Pulmonary artery endothelial cell (primary cell): Measurements from ENCODE around the gene PDXDC1. TPM values are rescaled to one million over a fixed set of nuclear protein-coding genes. Genes with fewer than 3 reads are reported as not detected.
"Not testable (repeated sequence)": the region's sequence is repeated elsewhere in the genome, so short reads cannot be mapped to it uniquely, and the experiment has no call there.

Experiments
- DNase-seq: peaks from one replicate; pipeline ENCODE4 v3.0.0-alpha.2; 2011; ENCODE audit warnings: low read depth, low spot score
- total RNA-seq: library from RNA; depleted of rRNA; stranded (reverse); fragments of >200 nt; gene quantifications from 2 replicates; pipeline ENCODE4 v1.2.3, GENCODE V29; 2014

PDXDC1 gene
- total RNA-seq, 1 donor from 2014 or later, result 77.4 TPM

DNA sequence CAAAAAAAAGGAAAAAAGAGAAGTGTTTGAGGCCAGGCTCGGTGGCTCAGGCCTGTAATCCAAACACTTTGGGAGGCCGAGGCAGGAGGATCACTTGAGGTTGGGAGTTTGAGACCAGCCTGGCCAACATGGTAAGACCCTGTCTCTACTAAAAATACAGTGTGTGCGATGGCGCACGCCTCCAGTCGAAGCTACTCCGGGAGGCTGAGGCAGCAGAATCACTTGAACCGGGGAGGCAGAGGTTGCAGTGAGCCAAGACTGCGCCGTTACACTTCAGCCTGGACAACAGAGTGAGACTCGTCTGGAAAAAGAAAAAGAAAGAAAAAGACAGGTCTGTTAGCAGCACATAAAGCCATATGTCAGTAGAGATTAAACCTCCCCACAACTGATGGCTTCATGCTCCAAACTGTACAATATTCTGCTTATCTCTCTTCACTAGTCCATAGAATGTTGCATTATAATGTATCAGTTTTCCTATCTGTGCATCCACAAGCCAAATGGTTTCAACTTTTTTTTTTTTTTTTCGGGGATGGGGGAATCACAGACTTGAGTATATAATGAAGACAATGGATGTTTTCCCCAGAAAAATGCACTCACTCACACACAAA, 3.1 kb upstream of the PDXDC1 start:
- not testable (repeated sequence) for DNase-seq

- DNase-seq, result not testable (repeated sequence)
Measured at GRCh38 chr16:14973785-14974322, 972 bp upstream of the PDXDC1 start.

- not testable (repeated sequence) for DNase-seq
Measured at GRCh38 chr16:14974331-14974655, 533 bp upstream of the PDXDC1 start.

DNA sequence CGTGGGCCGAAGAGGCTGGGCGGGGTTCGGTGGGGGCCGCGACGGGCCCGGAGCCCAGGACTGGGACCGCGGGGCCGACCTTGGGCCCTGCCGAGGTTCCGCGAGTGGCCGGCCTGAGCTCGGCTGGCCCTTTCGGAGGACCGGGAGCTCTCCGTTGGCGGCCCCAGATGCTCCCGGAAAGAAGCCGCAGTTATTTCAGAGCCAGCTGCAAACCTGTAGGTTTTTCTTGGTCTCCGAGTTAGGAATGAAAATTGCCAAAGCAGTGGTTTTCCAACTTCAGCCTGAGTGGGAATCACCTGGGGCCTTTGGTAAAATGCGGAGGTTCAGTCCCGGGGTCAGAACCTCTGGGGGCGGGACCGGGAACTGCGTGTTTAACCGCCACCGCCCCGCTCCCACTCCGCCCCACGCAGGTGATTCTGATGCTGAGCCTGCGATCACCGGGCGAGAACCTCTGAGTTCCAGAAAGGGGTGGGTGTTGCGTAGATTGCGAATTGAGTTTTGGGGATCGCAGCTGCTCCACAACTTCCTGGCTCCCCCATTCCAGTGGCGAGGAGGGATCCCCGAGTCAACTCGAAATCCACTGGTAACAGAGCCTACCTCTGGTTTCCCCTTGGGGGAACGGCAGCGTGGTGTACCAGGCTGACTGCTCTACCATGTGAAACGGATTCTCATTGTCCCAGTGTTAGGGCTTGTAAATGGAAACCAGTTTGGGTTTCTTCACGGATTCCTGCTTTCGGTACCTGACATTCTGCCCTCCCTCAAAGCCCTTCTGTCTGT, 780 bp downstream of the PDXDC1 start:
- DNase-seq, result not testable (repeated sequence)

DNA sequence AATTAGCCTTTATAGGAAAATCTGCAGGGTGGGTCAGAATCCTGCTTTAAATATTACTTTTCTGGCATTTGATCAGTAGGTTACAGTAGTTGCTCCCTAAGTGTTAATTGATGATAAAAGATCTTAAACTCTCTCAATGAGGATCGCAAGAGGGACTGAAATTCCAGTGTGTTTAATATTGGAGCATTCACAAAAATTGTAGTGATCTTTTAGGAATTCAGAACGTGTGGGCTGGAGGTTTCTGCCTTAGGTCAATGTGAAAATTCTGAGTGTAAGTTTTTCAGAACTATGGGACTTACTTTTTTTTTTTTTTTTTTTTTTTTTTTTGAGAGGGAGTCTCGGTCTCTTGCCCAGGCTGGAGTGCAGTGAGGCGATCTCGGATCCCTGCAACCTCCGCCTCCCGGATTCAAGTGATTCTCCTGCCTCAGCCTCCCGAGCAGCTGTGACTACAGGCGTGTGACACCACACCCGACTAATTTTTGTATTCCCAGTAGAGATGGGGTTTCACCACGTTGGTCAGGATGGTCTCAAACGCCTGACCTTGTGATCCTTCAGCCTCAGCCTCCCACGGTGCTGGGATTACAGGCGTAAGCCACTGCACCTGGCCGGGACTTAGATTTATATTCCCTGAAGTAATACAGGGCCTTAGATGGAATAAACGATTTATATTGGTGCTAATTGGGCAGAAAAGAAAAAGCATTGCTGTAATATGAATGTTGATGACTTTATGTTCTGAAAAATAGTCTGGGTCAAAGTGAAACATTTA, 2.3 kb downstream of the PDXDC1 start:
- DNase-seq, result not testable (repeated sequence)

- DNase-seq, result not testable (repeated sequence)
Measured at GRCh38 chr16:14978281-14978680, 3.5 kb downstream of the PDXDC1 start.

DNA sequence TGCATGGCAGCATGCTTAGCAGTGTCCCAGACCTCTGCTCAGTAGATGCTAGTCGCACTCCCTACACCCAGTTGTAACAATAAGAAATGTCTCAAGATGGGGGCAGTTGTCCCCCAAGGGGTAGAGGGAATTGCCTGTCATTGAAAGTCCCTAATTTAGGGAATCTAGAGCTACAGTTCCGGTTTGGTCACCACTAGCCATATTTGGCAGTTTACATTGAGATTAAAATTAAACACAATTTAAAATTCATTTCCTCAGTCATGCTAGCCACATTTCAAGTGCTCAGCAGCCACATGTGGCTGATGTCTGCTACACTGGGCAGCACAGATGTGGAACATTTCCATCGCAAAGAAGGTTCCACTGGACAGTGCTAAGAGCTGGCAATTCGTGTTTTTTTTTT, 4.1 kb downstream of the PDXDC1 start:
- DNase-seq, result not testable (repeated sequence)

DNA sequence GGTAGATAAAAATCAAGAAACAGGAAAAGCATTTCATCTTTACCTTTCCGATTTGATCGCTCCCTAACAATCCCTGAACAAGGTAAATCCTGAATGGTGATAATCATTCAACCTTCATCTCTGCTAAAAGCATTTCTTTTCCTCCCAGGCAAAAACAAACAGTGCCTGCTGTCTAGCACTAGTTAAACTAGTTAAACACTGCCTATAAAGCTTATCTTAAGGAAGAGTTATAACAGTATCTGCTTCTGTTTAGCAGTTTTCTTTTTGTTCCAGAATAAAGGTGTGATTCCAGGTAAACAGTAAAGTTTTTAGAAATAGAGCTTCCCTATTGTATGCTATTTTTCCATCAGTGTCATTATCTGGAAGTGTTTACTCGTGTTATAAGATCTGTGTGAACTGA, 6.4 kb downstream of the PDXDC1 start:
- not testable (repeated sequence) for DNase-seq

- not testable (repeated sequence) for DNase-seq
Measured at GRCh38 chr16:14982521-14982920, 7.7 kb downstream of the PDXDC1 start.

- DNase-seq, result not testable (repeated sequence)
Measured at GRCh38 chr16:14988092-14988491, 13.3 kb downstream of the PDXDC1 start.

DNA sequence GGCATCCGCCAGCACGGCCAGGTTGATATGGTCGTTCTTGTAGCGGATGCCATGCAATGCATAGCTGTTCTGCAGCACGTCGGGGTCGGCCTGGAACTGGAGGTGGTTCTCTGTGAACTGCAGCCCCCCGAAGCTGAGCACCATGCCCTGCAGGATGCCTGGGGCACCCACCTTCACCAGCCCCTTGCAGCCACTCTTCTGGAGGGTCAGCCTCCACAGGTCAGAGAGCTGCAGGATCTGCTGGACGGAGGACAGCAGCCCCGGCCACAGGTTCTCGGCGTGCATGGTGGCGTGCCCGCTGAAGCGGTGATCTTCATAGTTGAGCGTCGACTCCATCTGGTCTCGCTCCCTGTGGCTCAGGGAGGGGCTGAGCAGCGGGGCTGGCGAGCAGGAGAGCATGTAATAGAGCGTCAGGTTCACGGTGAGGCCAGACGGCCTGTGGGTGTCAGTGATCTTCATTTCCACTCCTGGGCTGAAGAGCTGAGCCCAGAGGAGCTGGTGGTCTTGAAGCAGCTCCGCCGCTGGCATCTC, 13.9 kb downstream of the PDXDC1 start:
- DNase-seq, result not testable (repeated sequence)

DNA sequence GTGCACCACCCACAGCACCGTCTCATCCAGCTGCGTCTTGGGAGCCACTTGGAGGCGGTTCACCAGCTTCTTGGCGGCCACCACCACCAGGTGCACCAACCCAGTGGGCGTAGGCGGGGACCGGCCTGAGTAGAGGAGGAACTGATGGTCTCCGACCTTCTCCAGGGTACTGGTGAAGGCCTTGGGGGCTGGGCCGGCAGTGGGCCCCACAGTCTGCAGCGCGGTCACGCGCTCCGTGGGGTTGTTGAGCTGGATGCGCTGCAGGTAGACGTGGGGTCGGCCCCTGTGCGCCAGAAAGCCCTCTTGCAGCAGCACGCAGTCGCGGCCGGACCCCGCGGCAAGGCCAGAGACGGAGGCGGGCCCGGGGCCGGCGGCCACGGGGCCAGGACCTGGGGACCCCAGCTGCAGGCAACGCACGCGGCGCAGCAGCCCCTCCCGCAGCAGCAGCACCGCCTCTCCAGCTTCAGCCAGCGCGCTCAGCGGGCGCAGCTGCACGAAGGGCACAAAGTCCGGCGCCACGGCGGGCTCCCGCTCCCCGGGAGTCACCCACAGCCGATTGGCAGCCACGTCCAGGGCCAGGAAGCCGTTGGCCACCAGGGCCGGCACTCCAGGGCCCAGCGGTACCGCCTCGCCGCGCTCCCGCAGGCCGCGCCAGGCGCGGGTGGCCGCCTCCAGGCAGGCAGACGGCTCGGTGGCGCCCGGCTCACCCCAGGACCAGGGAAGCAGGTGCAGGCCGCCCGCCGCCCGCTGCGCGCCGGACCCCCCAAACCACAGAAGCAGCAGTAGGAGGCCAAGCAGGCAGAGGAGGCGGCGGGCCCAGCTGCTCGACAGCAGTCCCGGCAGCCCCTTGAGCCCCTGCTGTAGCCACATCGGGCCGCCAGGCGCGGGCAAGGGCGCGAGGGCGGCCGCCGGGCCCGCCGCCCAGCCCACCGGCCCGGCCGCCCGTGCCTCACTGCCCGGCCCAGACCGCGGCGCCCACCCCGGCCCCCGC, 14.8 kb downstream of the PDXDC1 start:
- not testable (repeated sequence) for DNase-seq

- not testable (repeated sequence) for DNase-seq
Measured at GRCh38 chr16:14993277-14994151, 18.7 kb downstream of the PDXDC1 start.

DNA sequence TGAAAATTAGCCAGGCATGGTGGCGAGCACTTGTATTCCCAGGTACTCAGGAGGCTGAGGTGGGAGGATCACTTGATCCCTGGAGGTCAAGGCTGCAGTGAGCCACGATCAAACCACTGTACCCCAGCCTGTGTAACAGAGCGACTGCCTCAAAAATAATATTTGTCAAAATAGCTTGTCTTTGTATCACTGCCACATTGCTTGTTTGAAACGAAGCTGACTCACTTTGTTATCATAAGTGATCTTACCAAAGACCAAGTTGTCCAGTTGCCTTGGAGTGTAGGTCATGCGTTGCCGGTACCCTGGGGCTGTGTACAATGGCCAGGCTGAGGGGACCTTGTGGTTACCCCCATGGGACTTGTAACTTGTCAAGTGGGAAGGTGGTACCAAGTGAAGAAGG, 21.9 kb downstream of the PDXDC1 start:
- DNase-seq, result not testable (repeated sequence)

GRCh38 chr16:14998300-14998699, 23.5 kb downstream of the PDXDC1 start:
- not testable (repeated sequence) for DNase-seq

GRCh38 chr16:14999845-15000244, 25.0 kb downstream of the PDXDC1 start:
- not testable (repeated sequence) for DNase-seq

DNA sequence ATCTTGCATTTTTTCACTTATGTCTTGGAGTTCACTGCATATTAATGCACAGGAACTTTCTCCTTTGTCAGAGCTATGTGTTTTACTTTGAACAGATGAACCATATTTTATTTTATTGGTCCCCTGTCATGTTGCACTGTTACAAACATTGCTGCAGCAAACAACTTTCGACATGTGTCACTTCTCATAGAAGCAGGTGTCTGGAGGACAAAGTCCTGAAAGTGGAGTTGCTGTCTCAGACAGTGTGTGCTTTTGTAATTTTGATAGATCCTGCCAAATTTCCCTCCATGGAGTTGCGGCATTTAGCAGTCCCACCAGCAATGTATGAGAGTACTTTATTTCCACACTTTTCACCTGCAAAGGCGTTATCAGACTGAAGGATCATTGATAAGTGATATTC, 27.6 kb downstream of the PDXDC1 start:
- DNase-seq, result not testable (repeated sequence)

DNA sequence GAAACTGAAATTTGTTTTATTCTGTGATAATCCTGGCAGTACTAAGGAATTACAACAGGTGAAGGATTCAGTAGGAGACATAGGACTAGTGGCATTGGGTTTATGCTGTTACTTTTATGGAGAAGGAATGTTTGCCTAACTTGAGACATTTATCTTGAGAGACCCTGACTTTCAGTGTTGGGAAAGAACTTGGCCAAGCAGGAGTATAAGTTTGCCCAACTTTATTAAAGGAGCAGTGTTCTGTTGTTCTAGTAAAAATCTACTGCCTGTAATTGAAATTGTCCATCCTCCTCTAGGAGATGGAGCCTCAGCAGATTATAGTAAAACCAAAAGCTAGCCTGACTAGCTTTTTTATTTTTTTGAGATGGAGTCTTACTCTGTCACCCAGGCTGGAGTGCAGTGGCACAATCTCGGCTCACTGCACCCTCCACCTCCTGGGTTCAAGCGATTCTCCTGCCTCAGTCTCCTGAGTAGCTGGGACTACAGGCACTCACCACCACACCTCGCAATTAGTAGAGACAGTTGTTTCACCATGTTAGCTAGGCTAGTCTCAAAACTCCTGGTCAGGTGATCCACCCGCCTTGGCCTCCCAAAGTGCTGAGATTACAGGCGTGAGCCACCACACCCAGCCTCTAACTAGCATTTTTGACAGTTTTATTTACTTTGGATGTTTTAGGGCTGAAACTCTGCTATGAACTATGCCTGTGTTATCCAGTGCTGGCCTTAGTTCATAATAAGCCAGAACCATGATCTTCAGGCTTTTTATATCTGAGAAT, 30.7 kb downstream of the PDXDC1 start:
- not testable (repeated sequence) for DNase-seq

DNA sequence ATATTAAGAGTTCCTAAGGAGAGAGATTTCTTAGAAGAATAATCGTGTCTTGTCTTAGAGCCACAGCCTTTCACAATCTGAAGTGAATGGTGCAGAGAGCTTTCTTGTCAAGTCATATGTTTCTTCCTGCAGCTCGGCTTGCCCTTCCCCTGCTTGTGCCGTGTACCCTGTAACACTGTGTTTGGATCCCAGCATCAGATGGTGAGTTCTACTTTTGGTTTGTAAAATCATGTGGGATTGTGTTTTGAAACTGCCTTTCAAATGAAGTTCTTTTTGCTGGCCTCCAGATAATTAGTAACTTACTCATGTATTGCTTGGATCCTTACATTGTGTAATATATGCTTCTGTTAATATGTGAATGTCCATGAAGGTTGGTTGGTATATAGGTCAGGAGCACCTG, 33.8 kb downstream of the PDXDC1 start:
- not testable (repeated sequence) for DNase-seq
